Glutamatergic neuron (in vitro differentiated cells): ENCODE measurements around the gene GALNT8. TPM values are rescaled to one million over a fixed set of nuclear protein-coding genes. Genes with fewer than 3 reads are reported as not detected.

Experiments
- DNase-seq: peaks from one replicate; pipeline ENCODE4 v3.0.0; 2022
- H3K27ac Mint-ChIP-seq: one replicate; pipeline ENCODE4 v1.8.0; 2020; ENCODE audit warnings: mild to moderate bottlenecking, mixed read lengths, inconsistent platforms; ENCODE audit not compliant: unreplicated experiment
- H3K27me3 Mint-ChIP-seq: one replicate; pipeline ENCODE4 v1.8.0; 2020; ENCODE audit warnings: mild to moderate bottlenecking, moderate library complexity, mixed read lengths, inconsistent platforms; ENCODE audit not compliant: unreplicated experiment
- H3K36me3 Mint-ChIP-seq: one replicate; pipeline ENCODE4 v1.8.0; 2020; ENCODE audit warnings: mild to moderate bottlenecking, mixed read lengths, inconsistent platforms; ENCODE audit not compliant: unreplicated experiment
- H3K4me1 Mint-ChIP-seq: one replicate; pipeline ENCODE4 v1.8.0; 2020; ENCODE audit warnings: mild to moderate bottlenecking, low read depth, mixed read lengths, inconsistent platforms; ENCODE audit not compliant: unreplicated experiment
- H3K4me3 Mint-ChIP-seq: one replicate; pipeline ENCODE4 v1.8.0; 2020; ENCODE audit warnings: mild to moderate bottlenecking, mixed read lengths, inconsistent platforms; ENCODE audit not compliant: unreplicated experiment
- H3K9me3 Mint-ChIP-seq: one replicate; pipeline ENCODE4 v1.8.0; 2020; ENCODE audit warnings: mild to moderate bottlenecking, moderate library complexity, mixed read lengths, inconsistent platforms; ENCODE audit not compliant: unreplicated experiment
- long read RNA-seq: library from polyadenylated mRNA; unstranded; transcript quantifications from one replicate; pipeline ENCODE4 v2.0.0, GENCODE V29; 2020; ENCODE audit not compliant: unreplicated experiment
- total RNA-seq: library from RNA; stranded (reverse); fragmentation: NEBNext Ultra II Directional; extraction: Animal tissue kit (Norgen Biotek cat#: 25700); gene quantifications from one replicate; pipeline ENCODE4 v1.2.1, GENCODE V29; 2021; ENCODE audit not compliant: unreplicated experiment
- TF ChIP-seq, protein P1 (sequence below): fragments of 200-600 bp; sonication (generic); IDR thresholded peaks from one replicate; pipeline ENCODE4 v1.5.0; 2021; ENCODE audit not compliant: partially characterized antibody, unreplicated experiment

GALNT8 gene, protein sequence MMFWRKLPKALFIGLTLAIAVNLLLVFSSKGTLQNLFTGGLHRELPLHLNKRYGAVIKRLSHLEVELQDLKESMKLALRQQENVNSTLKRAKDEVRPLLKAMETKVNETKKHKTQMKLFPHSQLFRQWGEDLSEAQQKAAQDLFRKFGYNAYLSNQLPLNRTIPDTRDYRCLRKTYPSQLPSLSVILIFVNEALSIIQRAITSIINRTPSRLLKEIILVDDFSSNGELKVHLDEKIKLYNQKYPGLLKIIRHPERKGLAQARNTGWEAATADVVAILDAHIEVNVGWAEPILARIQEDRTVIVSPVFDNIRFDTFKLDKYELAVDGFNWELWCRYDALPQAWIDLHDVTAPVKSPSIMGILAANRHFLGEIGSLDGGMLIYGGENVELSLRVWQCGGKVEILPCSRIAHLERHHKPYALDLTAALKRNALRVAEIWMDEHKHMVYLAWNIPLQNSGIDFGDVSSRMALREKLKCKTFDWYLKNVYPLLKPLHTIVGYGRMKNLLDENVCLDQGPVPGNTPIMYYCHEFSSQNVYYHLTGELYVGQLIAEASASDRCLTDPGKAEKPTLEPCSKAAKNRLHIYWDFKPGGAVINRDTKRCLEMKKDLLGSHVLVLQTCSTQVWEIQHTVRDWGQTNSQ
- 25.3 TPM for total RNA-seq
- long read RNA-seq, full-length matches to known transcripts: 1 of 3 reads
- long read RNA-seq, partial matches to known transcripts: 0 of 3 reads
- long read RNA-seq, other reads (novel, unspliced or antisense): 2 of 3 reads

DNA sequence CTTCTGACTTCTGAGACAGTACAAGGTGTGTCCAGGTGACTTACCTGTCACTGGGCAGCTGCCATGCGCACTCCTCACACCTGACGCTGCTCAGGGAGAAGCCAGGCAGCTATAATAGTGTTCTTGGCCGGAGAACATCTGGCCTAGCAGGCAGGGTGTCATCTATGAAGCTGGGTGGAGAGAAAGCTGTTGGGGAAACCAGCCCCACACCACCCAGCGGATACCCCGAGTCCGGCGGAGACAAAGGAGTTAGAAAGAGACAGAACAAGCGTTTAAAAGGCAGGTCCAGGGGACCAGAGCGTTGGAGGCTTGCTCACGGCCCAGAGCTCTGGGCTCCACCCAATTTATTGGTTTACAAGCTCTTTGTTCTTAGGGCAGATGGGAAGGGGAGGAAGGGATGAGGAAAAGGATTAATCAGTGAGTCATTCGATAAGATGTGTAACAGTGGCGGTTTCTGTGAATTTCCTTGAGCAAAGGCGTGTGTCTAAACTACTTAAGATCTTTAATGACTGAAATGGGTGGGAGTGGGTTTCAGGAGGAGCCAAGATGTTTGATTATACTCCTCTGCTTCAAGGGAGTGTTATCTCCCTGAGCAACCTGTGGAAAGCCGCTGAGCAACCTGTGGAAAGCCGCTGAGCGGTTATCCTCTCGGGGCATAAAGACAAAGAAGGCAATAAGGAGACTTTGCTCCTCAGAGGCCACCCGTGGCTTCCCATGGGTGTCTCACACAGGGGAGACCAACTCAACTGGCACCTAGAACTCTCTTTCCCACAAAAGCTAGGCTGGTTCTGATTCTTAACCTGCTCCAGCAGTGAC lies at the start of gene GALNT8:
Gene GALNT8, plus strand, starts transcription at position 580 of the 816 bp plus-strand sequence. CDS start 278 bp downstream, outside the sequence.
- Mint-ChIP-seq H3K27ac (peak within 1 kb of the TSS; percentile 59), H3K4me1 (peaks cover 25% of the 10 kb centered on the region), H3K36me3 (peaks cover 6% of the 10 kb centered on the region), H3K4me3 (peak within 1 kb of the TSS; percentile 74), H3K27me3 (peaks cover 6% of the 10 kb centered on the region), H3K9me3 (peaks cover 3% of the 10 kb centered on the region)
- TF ChIP-seq, protein P1, sequence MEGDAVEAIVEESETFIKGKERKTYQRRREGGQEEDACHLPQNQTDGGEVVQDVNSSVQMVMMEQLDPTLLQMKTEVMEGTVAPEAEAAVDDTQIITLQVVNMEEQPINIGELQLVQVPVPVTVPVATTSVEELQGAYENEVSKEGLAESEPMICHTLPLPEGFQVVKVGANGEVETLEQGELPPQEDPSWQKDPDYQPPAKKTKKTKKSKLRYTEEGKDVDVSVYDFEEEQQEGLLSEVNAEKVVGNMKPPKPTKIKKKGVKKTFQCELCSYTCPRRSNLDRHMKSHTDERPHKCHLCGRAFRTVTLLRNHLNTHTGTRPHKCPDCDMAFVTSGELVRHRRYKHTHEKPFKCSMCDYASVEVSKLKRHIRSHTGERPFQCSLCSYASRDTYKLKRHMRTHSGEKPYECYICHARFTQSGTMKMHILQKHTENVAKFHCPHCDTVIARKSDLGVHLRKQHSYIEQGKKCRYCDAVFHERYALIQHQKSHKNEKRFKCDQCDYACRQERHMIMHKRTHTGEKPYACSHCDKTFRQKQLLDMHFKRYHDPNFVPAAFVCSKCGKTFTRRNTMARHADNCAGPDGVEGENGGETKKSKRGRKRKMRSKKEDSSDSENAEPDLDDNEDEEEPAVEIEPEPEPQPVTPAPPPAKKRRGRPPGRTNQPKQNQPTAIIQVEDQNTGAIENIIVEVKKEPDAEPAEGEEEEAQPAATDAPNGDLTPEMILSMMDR: no peak
- DNase-seq: no peak

DNA sequence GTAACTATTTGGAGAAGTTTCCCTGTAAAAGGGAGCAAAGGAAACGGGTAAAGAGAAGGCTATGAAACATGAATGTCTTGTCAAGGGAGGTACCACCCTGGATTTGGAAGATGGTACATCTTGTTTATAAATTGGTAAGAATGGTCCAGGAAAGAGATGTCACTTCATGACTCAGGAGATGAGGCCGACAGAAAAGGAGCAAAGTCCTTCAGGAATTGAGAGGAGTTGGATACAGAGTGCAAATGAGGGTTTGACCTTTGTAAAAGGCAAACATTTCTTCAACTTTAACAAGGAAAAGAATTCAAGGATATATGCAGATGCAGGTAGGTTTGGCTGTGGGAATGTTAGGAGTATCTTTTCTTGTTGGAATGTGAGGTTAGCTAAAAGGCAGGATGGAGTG lies 40.5 kb upstream of the GALNT8 start:
- TF ChIP-seq, protein P1: no peak
- peaks cover 5% of the 10 kb centered on the region for H3K9me3 Mint-ChIP-seq
- peaks cover 11% of the 10 kb centered on the region for H3K36me3 Mint-ChIP-seq
- no peaks in the 10 kb centered on the region for H3K4me1 Mint-ChIP-seq
- no peak for DNase-seq
- H3K27ac Mint-ChIP-seq: no peak overlapping the region
- no peak overlapping the region for H3K4me3 Mint-ChIP-seq
- peaks cover under 1% of the 10 kb centered on the region for H3K27me3 Mint-ChIP-seq

DNA sequence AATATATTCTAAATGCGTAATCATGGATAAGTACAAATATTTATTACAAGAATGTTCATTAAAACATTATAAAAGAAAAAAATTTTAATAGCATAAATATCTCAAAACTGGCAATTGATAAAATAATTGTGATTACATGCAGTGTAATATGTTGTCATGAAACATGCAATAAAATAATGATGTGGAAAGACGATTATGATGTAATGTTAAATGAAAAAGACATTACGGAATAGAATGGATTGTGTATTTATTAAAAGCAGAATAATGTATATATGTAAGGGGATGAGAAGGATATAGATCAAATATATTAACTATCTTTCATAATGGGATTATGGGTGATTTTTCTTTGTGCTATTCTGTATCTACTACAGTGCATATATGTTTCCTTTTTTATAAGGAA lies 38.5 kb upstream of the GALNT8 start:
- no peaks in the 10 kb centered on the region for H3K4me1 Mint-ChIP-seq
- H3K27ac Mint-ChIP-seq: no peak overlapping the region
- H3K4me3 Mint-ChIP-seq: no peak overlapping the region

DNA sequence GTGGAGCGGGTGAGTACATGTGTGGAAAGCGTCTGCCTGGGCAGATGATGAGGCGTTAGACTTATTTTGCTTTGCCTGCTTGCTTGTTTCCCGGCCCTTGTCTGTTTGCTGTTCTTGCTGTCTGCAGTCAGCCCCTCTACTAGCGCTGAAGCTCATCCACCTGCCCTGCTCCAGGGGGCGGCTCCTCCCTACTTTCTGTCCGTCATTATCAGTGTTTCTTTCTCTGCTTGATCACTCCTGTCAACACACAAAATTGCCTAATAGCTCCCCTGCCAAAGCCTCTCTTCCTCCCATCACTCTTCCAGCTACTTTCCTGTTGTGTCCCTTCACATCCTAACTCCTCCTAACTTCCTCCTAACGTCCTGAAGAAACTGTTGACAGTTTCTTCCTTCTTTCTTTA lies 34.9 kb upstream of the GALNT8 start:
- Mint-ChIP-seq H3K27ac (no peak overlapping the region), H3K4me1 (no peaks in the 10 kb centered on the region), H3K4me3 (no peak overlapping the region), H3K27me3 (no peaks in the 10 kb centered on the region), H3K36me3 (peaks cover 16% of the 10 kb centered on the region), H3K9me3 (no peaks in the 10 kb centered on the region)
- TF ChIP-seq, protein P1: no peak
- no peak for DNase-seq

More for the DNA sequence above, 38.5 kb upstream of the GALNT8 start:
- Mint-ChIP-seq H3K9me3 (no peaks in the 10 kb centered on the region), H3K36me3 (peaks cover 7% of the 10 kb centered on the region), H3K27me3 (no peaks in the 10 kb centered on the region)
- TF ChIP-seq, protein P1: no peak
- DNase-seq: no peak
